ENCODE data around the gene GPRC5D. TPM values are rescaled to one million over a fixed set of nuclear protein-coding genes. Genes with fewer than 3 reads are reported as not detected.

GPRC5D gene
- total RNA-seq, 4 donors from 2014 or later: 0.95 TPM; not detected in 3

DNA sequence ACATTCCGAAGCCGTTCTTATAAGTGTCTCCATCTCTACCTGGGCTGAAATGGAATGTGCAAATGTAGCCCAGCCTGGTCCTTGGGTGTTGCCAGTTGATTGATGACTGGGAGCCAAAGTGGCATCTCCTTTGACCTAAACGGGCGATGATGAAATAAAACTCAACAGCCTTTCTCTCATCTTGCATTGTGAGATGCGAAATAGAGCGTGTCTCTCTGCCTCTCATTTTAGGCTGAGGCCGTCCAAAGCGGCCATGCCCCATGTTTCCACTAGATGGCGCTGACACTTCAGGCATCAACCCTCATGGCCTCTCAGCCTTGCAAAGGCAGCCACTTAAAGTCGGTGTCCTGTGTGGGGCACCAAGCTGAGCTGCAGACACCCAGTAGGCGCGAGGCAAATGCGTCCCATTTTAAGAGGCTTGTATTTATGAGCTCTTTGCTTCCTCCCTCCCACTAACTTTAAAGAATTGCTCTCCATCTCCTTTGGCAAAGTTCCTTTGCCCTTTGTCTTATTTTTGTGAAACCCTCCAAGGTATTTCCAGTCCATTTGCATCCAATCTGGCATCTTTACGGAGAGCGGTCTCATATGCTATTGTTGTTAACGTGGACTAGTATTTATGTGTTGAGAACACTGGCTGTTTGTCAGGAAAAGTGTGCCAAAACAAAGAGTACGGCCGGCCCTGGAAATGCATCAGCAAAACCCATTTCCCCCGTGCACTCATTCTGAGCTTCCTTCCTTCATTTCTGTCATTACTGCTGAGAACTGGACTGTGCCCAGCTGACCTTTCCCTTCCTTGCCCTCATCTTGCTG lies 35.6 kb downstream of the GPRC5D start:
- DNase-seq: peak; percentile 18
- peak overlapping the region in 1 of 4 donors; percentile 42 for H3K4me3 ChIP-seq

DNA sequence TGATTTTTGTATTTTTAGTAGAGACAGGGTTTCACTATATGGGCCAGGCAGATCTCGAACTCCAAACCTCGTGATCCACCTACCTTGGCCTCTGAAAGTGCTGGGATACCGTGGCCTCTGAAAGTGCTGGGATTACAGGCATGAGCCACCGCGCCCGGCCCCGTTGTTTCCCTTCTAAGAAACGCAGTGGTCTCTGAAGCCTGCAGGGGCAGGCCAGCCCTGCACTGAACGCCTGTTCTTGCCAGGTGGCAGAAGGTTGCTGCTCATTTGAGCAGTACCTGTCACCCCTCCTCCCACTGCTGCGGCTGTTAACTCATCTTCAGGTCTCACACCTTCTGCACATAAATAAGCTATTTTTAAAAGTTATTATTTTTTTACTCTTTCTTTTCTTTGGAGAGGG lies 36.3 kb downstream of the GPRC5D start:
- Histone ChIP-seq H3K4me3 (no peak overlapping the region), H3K9me3 (no peaks in the 10 kb centered on the region), H3K36me3 (peaks cover 0 to 12% (median 0%) of the 10 kb centered on the region in 3 donors), H3K27ac (peak overlapping the region in 2 of 4 donors; percentile 43 to 44), H3K4me1 (peaks cover 0 to 15% (median 12%) of the 10 kb centered on the region in 3 donors), H3K27me3 (no peaks in the 10 kb centered on the region)
- intact Hi-C loops (cut with DNase I): loop anchor here (5.0 to 10.0 kb wide), 3 partner anchors 69 to 297 kb away; no protein-coding TSS in a partner anchor
- no peak for TF ChIP-seq POLR2A (IDR thresholded peaks at IDR 0.05)
- TF ChIP-seq, protein P1, sequence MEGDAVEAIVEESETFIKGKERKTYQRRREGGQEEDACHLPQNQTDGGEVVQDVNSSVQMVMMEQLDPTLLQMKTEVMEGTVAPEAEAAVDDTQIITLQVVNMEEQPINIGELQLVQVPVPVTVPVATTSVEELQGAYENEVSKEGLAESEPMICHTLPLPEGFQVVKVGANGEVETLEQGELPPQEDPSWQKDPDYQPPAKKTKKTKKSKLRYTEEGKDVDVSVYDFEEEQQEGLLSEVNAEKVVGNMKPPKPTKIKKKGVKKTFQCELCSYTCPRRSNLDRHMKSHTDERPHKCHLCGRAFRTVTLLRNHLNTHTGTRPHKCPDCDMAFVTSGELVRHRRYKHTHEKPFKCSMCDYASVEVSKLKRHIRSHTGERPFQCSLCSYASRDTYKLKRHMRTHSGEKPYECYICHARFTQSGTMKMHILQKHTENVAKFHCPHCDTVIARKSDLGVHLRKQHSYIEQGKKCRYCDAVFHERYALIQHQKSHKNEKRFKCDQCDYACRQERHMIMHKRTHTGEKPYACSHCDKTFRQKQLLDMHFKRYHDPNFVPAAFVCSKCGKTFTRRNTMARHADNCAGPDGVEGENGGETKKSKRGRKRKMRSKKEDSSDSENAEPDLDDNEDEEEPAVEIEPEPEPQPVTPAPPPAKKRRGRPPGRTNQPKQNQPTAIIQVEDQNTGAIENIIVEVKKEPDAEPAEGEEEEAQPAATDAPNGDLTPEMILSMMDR (IDR thresholded peaks at IDR 0.05): no peak
- no peak for DNase-seq
- 65 to 68% methylated on average over 3 to 10 of the region's 10 CpGs for WGBS, 2 donors

More for the DNA sequence above, 35.6 kb downstream of the GPRC5D start:
- Histone ChIP-seq H3K27me3 (no peaks in the 10 kb centered on the region), H3K27ac (peak overlapping the region in 3 of 4 donors; percentile 43 to 71 (median 65)), H3K9me3 (no peaks in the 10 kb centered on the region), H3K36me3 (peaks cover 0 to 12% (median 0%) of the 10 kb centered on the region in 3 donors), H3K4me1 (peaks cover 0 to 15% (median 12%) of the 10 kb centered on the region in 3 donors)
- TF ChIP-seq POLR2A (IDR thresholded peaks at IDR 0.05): no peak
- TF ChIP-seq, protein P1 (IDR thresholded peaks at IDR 0.05): peak; percentile 86 to 99 (median 97)
- intact Hi-C loops (cut with DNase I): loop anchor here (5.0 to 10.0 kb wide), 3 partner anchors 68 to 296 kb away; no protein-coding TSS in a partner anchor
- 12 to 18% methylated on average over 13 to 19 of the region's 19 CpGs for WGBS, 2 donors

- H3K27me3 ChIP-seq: no peaks in the 10 kb centered on the region
- H3K4me1 ChIP-seq: peaks cover 0 to 20% (median 12%) of the 10 kb centered on the region in 3 donors
- peaks cover 0 to 12% (median 0%) of the 10 kb centered on the region in 3 donors for H3K36me3 ChIP-seq
- no peak overlapping the region for H3K4me3 ChIP-seq
- no peak overlapping the region for H3K27ac ChIP-seq
- intact Hi-C loops (cut with DNase I): loop anchor here (10.0 kb wide), 2 partner anchors 72 to 182 kb away; no protein-coding TSS in a partner anchor
- TF ChIP-seq, protein P1 (IDR thresholded peaks at IDR 0.05): no peak
- no peak for TF ChIP-seq POLR2A (IDR thresholded peaks at IDR 0.05)
- DNase-seq: no peak
- 90 to 91% methylated on average over 2 to 5 of the region's 5 CpGs for WGBS, 2 donors
- H3K9me3 ChIP-seq: no peaks in the 10 kb centered on the region
Measured at GRCh38 chr12:12912711-12913110, 39.3 kb downstream of the GPRC5D start.

- no peaks in the 10 kb centered on the region for H3K27me3 ChIP-seq
- 56 to 65% methylated on average over 4 of the region's 4 CpGs for WGBS, 2 donors
- peak overlapping the region in 1 of 4 donors; percentile 15 for H3K27ac ChIP-seq
- H3K4me1 ChIP-seq: peaks cover 0 to 6% (median 0%) of the 10 kb centered on the region in 3 donors
- no peak for DNase-seq
- TF ChIP-seq, protein P1 (IDR thresholded peaks at IDR 0.05): no peak
- TF ChIP-seq POLR2A (IDR thresholded peaks at IDR 0.05): no peak
- H3K36me3 ChIP-seq: peaks cover 0 to 12% (median 0%) of the 10 kb centered on the region in 3 donors
- H3K4me3 ChIP-seq: no peak overlapping the region
- H3K9me3 ChIP-seq: no peaks in the 10 kb centered on the region
- intact Hi-C loops (cut with DNase I): loop anchor here (10.0 kb wide), 2 partner anchors 75 to 185 kb away; no protein-coding TSS in a partner anchor
Measured at GRCh38 chr12:12909995-12910420, 42.0 kb downstream of the GPRC5D start.
